ENCODE results near the gene CDCA7. TPM values are rescaled to one million over a fixed set of nuclear protein-coding genes. Genes with fewer than 3 reads are reported as not detected.

CDCA7 gene
- total and polyA plus RNA-seq, 2 of the 13 experiments (the other 11 are each of a cell fraction or from before 2014, with no cell fraction given): 46.2 to 57.8 TPM

DNA sequence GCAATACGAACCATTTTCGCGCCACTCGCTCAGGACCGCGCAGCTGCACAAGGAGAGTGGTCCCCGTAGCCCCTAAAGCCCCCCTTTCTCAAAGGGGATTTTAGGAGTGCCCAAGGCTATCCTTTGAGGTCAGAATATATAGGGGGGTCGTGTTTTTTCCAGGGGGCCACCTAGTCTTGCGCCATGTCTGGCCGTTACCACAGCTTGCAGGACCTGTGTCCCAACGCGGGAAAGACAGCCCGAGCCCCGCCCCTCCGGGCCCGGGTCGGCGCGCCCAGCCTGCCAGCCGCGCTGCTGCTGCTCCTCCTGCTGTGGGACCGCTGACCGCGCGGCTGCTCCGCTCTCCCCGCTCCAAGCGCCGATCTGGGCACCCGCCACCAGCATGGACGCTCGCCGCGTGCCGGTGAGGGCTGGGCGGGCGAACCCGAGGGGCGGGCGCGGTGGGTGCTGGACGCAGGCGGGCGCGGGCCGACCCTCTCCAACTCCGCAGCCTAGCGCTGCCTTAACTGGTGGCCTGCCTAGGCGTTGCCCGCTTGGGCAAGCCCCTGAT lies at the start of gene CDCA7 (continued):
- TF ChIP-seq, protein P1, sequence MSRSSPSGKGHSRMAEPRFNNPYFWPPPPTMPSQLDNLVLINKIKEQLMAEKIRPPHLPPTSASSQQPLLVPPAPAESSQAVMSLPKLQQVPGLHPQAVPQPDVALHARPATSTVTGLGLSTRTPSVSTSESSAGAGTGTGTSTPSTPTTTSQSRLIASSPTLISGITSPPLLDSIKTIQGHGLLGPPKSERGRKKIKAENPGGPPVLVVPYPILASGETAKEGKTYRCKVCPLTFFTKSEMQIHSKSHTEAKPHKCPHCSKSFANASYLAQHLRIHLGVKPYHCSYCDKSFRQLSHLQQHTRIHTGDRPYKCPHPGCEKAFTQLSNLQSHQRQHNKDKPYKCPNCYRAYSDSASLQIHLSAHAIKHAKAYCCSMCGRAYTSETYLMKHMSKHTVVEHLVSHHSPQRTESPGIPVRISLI (CRISPR knock-in tag; IDR thresholded peaks at IDR 0.05; ENCODE audit: borderline replicate concordance): no peak
- TF ChIP-seq ZNF839 (CRISPR knock-in tag; IDR thresholded peaks at IDR 0.05; ENCODE audit: borderline replicate concordance): no peak; the same call in 1 of the 2 replicates
- peak; percentile 95 for TF ChIP-seq ZFX (CRISPR knock-in tag; IDR thresholded peaks at IDR 0.05; ENCODE audit: low read depth)
- TF ChIP-seq GATAD1 (CRISPR knock-in tag; IDR thresholded peaks at IDR 0.05): peak; percentile 76
- peak; percentile 98 for TF ChIP-seq HOXA5 (CRISPR knock-in tag; IDR thresholded peaks at IDR 0.05)
- peak; percentile 98 for TF ChIP-seq REL (CRISPR knock-in tag; conservative IDR thresholded peaks at IDR 0.05)
- TF ChIP-seq IRX3 (CRISPR knock-in tag; IDR thresholded peaks at IDR 0.05; ENCODE audit: borderline replicate concordance, low read depth): peak; percentile 98
- TF ChIP-seq ZNF562 (CRISPR knock-in tag; IDR thresholded peaks at IDR 0.05; ENCODE audit: borderline replicate concordance): peak; percentile 78; the same call in 1 of the 2 replicates
- TF ChIP-seq GTF3A (CRISPR knock-in tag; conservative IDR thresholded peaks at IDR 0.05): no peak
- no peak for TF ChIP-seq RFX5 (IDR thresholded peaks at IDR 0.05; ENCODE audit: low read depth, low read length)
- 0 out of 2 replicates have a peak, but pooled peaks have one; percentile 42 for TF ChIP-seq ZNF234 (CRISPR knock-in tag; conservative IDR thresholded peaks at IDR 0.05)
- peak; percentile 82; the same call in 1 of the 2 replicates for TF ChIP-seq ZNF713 (CRISPR knock-in tag; IDR thresholded peaks at IDR 0.05)
- TF ChIP-seq ZNF841 (CRISPR knock-in tag; IDR thresholded peaks at IDR 0.05; ENCODE audit: borderline replicate concordance): peak; percentile 98
- TF ChIP-seq, protein P2, sequence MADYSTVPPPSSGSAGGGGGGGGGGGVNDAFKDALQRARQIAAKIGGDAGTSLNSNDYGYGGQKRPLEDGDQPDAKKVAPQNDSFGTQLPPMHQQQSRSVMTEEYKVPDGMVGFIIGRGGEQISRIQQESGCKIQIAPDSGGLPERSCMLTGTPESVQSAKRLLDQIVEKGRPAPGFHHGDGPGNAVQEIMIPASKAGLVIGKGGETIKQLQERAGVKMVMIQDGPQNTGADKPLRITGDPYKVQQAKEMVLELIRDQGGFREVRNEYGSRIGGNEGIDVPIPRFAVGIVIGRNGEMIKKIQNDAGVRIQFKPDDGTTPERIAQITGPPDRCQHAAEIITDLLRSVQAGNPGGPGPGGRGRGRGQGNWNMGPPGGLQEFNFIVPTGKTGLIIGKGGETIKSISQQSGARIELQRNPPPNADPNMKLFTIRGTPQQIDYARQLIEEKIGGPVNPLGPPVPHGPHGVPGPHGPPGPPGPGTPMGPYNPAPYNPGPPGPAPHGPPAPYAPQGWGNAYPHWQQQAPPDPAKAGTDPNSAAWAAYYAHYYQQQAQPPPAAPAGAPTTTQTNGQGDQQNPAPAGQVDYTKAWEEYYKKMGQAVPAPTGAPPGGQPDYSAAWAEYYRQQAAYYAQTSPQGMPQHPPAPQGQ (CRISPR knock-in tag; IDR thresholded peaks at IDR 0.05; ENCODE audit: borderline replicate concordance): no peak
- TF ChIP-seq KMT2A (CRISPR knock-in tag; IDR thresholded peaks at IDR 0.05): no peak; the same call in 1 of the 2 replicates
- TF ChIP-seq SNAI1 (CRISPR knock-in tag; IDR thresholded peaks at IDR 0.05; ENCODE audit: borderline replicate concordance): peak; percentile 85
- TF ChIP-seq, protein P3, sequence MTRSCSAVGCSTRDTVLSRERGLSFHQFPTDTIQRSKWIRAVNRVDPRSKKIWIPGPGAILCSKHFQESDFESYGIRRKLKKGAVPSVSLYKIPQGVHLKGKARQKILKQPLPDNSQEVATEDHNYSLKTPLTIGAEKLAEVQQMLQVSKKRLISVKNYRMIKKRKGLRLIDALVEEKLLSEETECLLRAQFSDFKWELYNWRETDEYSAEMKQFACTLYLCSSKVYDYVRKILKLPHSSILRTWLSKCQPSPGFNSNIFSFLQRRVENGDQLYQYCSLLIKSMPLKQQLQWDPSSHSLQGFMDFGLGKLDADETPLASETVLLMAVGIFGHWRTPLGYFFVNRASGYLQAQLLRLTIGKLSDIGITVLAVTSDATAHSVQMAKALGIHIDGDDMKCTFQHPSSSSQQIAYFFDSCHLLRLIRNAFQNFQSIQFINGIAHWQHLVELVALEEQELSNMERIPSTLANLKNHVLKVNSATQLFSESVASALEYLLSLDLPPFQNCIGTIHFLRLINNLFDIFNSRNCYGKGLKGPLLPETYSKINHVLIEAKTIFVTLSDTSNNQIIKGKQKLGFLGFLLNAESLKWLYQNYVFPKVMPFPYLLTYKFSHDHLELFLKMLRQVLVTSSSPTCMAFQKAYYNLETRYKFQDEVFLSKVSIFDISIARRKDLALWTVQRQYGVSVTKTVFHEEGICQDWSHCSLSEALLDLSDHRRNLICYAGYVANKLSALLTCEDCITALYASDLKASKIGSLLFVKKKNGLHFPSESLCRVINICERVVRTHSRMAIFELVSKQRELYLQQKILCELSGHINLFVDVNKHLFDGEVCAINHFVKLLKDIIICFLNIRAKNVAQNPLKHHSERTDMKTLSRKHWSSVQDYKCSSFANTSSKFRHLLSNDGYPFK (CRISPR knock-in tag; IDR thresholded peaks at IDR 0.05; ENCODE audit: borderline replicate concordance): peak; percentile 37
- TF ChIP-seq ZNF792 (CRISPR knock-in tag; IDR thresholded peaks at IDR 0.05): peak; percentile 89
- TF ChIP-seq IRF2 (CRISPR knock-in tag; IDR thresholded peaks at IDR 0.05): no peak
- TF ChIP-seq ZNF850 (CRISPR knock-in tag; conservative IDR thresholded peaks at IDR 0.05): 0 out of 2 replicates have a peak, but pooled peaks have one; percentile 70
- TF ChIP-seq CEBPB (IDR thresholded peaks at IDR 0.05; ENCODE audit: borderline replicate concordance, low read depth, low read length): 0 out of 2 replicates have a peak, but pooled peaks have one; percentile 20
- peak; percentile 49 for TF ChIP-seq ETV5 (CRISPR knock-in tag; IDR thresholded peaks at IDR 0.05; ENCODE audit: borderline replicate concordance)
- TF ChIP-seq, protein P4, sequence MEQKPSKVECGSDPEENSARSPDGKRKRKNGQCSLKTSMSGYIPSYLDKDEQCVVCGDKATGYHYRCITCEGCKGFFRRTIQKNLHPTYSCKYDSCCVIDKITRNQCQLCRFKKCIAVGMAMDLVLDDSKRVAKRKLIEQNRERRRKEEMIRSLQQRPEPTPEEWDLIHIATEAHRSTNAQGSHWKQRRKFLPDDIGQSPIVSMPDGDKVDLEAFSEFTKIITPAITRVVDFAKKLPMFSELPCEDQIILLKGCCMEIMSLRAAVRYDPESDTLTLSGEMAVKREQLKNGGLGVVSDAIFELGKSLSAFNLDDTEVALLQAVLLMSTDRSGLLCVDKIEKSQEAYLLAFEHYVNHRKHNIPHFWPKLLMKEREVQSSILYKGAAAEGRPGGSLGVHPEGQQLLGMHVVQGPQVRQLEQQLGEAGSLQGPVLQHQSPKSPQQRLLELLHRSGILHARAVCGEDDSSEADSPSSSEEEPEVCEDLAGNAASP (CRISPR knock-in tag; IDR thresholded peaks at IDR 0.05; ENCODE audit: borderline replicate concordance): peak; percentile 71
- TF ChIP-seq ZNF605 (CRISPR knock-in tag; IDR thresholded peaks at IDR 0.05): peak; percentile 98

Data from HepG2 (cell line).